HG03558 (cell line): ENCODE measurements around the gene MRPS14.

Experiments
- ATAC-seq: cut with Tn5 transposase; IDR thresholded peaks from one replicate; pipeline ENCODE4 v1.9.1; 2021; ENCODE audit warnings: moderate number of reproducible peaks; ENCODE audit not compliant: unreplicated experiment; ENCODE audit errors: extremely low read depth

MRPS14 gene

DNA sequence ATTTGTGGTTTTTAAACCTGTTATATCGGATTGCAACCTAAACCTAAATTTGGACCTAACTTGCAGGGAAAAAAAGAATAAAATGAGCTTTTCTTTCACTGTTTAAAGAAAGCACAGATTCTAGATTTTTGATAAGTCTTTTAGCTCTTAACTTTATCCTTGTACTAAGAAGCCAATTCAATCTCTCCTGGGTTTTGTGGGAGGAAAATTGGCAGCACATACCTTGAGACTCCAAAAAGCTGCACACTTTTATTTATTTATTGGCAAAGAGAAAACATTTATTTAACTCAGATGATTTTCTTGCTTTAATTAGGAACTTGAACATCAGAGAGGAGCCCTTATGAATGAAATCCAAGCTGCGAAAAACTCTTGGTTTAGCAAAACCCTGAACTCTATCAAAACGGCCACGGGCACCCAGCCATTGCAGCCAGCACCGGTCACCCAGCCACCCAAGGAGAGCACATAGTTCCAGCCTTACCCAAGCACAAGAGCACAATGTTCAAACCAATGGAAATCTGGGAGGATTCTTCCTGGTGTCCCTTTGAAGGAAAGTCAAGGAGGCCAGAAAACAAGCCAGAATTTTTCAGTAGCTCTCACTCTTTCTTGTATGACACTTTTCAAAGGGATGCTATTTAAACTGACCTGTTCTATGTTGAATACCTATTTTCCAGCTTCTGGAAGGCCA lies 33.5 kb downstream of the MRPS14 start:
- no peak for ATAC-seq

GRCh38 chr1:174988986-174989385 lies 34.2 kb downstream of the MRPS14 start:
- ATAC-seq = no peak

- ATAC-seq = no peak
Measured at GRCh38 chr1:174988539-174988938, 34.7 kb downstream of the MRPS14 start.

- no peak for ATAC-seq
Measured at GRCh38 chr1:174984952-174985351, 38.3 kb downstream of the MRPS14 start.

- ATAC-seq = no peak
Measured at GRCh38 chr1:174982971-174983689, 40.1 kb downstream of the MRPS14 start.

GRCh38 chr1:174976436-174977108 lies 46.7 kb downstream of the MRPS14 start:
- ATAC-seq = no peak

- ATAC-seq = no peak
Measured at GRCh38 chr1:174975764-174976163, 47.5 kb downstream of the MRPS14 start.

GRCh38 chr1:174974711-174975119 lies 48.5 kb downstream of the MRPS14 start:
- no peak for ATAC-seq

GRCh38 chr1:174971902-174972301 lies 51.3 kb downstream of the MRPS14 start:
- no peak for ATAC-seq

GRCh38 chr1:174971466-174971865 lies 51.8 kb downstream of the MRPS14 start:
- no peak for ATAC-seq

- no peak for ATAC-seq
Measured at GRCh38 chr1:174969977-174970376, 53.2 kb downstream of the MRPS14 start.

DNA sequence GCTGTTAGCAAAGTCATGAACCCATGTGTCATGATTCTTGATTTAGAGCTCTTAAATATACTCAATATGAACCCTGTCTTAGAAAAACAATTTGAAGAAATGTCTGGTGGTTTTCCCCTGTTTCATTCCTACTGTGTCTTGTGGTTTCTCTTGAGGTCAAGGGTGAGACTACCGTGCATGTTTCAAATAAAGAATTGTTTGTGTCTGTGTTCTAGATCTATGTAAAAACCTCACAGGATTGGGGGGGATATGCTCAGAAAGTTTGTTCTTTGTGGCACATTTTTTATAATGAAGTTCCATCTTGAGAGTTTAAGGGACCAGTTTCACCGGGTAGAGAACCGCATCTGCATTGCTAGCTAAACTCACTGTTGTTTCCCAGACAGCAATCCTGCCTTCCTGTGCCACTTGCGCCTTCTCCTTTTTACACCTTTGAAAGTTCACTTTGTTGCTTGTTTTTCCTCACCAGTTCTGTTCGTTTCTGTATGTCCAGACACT lies 54.4 kb downstream of the MRPS14 start:
- peak; percentile 57 for ATAC-seq

- no peak for ATAC-seq
Measured at GRCh38 chr1:174967845-174968705, 55.1 kb downstream of the MRPS14 start.

DNA sequence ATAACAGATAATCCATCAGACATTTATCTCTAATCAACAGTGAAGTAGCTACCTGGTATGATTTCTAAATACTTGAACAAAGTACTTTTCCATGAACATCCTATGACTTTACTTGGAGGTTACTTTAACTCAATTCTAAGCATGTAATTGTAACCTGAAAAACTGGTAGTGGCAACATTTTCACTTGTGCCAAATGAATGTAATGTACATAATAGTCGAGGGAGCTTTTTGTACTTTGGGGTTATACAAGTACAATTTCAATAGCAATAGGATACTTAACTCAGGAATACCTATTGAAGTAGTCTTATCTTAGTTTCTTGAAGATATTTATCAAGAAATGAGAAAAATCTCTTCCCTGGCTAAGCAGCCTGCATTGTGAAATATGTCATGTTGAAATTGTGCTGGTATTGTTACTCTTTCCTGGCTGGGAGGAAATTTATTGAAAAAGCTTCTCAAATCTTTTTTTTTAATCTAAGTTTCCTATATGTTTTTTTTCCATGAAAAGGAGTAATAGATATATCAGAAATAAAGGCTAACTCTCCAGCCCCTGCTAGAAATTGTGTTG lies 57.1 kb downstream of the MRPS14 start:
- ATAC-seq = no peak

- ATAC-seq = no peak
Measured at GRCh38 chr1:174965362-174966007, 57.7 kb downstream of the MRPS14 start.

- ATAC-seq = no peak
Measured at GRCh38 chr1:174964972-174965361, 58.3 kb downstream of the MRPS14 start.

DNA sequence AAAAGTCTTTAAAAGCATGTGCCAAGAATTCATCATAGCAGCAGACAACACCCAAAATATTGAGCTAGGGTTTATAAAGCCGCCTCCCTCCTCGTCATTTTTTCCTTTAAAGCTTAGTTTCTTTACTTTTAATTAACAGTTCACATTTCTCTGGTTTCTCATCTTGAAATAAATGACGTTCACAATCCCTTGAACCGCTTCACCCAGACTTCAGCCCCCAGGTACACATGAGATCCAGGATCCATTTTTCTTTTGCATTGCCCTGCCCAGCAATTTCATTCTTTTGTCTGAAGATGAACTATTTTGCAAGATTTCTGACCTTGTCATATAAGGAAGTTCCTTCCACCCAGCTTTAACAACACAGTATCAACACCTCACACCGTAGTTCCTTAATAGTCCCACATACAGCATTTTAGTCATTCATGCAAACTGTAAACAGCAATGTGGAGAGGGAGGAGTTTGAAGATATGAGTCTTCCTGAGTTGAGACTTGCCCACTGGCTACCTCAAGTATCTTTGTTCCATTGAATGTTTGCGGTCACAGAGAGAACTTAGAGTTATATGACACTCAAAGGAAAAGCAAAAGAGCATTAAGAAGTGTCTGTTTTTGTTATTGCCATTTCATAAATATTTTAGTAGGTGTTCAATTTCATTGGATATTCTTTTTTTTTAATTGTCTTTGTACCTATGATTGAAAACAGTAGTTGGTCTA lies 58.8 kb downstream of the MRPS14 start:
- ATAC-seq = no peak

DNA sequence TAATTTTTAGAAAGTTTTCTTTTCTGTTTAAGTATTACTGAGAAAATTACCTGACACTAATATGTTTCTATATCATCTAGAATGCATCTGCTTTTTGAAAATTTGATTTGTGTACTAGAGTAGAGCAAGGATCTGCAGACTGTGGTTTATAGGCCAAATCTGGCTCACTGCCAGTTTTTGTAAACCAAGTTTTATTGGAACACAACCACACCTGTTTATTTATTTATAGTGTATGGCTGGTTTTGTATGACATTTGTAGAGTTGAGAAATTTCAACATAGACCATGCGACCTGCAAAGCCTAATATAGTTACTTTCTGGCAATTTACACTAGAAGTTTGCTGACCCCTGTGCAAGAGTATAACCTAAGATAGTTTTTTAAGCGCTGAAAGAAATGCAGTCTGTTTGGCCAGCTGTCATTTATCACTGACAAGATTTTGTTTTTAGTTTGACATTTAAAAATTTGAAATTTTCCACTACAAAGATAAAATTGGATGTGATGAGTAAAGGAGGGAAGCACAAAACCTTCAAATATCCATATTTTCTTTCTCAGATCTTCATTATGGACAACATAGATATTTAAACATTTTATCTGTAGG lies 59.6 kb downstream of the MRPS14 start:
- ATAC-seq = no peak
